Left ventricle myocardium superior (tissue), 1 donor: Measurements from ENCODE around the gene TMEM19. TPM values are rescaled to one million over a fixed set of nuclear protein-coding genes. Genes with fewer than 3 reads are reported as not detected.
A peak's percentile ranks its signal among the peaks of the same experiment; 100 is the strongest.
"Not testable (repeated sequence)": the region's sequence is repeated elsewhere in the genome, so short reads cannot be mapped to it uniquely, and the experiment has no call there.

Experiments used
- ATAC-seq: fragments of 200-7000 bp; cut with Tn5 transposase; one replicate; pipeline ENCODE4 v1.9.1; 2020; ENCODE audit warnings: mild to moderate bottlenecking, moderate library complexity
- DNase-seq: peaks from one replicate; pipeline ENCODE4 v3.0.0-alpha.2; 2020
- intact Hi-C: fragments of 100-400 bp; cut with micrococcal nuclease; formaldehyde crosslinking; loops from one replicate; pipeline ENCODE4 v1.11.0; 2022
- total RNA-seq: library from RNA; stranded (reverse); fragmentation: NEBNext Ultra II Directional; extraction: Animal tissue kit (Norgen Biotek cat#: 25700); gene quantifications from one replicate; pipeline ENCODE4 v1.2.1, GENCODE V29; 2021
- donor health status: DM: no; HTN: yes; CAD: no; lungs with severe emphysema.

TMEM19 gene
- total RNA-seq, 1 donor from 2014 or later = 30.9 TPM

DNA sequence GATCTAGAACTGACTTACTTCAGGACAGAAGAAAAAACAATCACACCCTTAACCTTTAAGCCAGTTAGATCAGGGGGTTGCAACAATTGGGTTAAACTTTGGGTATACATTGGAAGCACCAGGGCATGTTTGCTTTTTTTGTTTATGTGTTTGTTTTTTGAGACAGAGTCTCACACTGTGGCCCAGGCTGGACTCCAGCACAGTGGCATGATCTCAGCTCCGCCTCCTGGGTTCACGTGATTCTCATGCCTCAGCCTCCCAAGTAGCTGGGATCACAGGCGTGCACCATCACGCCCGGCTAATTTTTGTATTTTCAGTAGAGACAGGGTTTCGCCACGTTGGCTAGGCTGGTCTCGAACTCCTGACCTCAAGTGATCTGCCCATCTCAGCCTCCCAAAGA lies 16.3 kb downstream of the TMEM19 start:
- ATAC-seq, intact Hi-C loops, DNase-seq: not testable (repeated sequence)

DNA sequence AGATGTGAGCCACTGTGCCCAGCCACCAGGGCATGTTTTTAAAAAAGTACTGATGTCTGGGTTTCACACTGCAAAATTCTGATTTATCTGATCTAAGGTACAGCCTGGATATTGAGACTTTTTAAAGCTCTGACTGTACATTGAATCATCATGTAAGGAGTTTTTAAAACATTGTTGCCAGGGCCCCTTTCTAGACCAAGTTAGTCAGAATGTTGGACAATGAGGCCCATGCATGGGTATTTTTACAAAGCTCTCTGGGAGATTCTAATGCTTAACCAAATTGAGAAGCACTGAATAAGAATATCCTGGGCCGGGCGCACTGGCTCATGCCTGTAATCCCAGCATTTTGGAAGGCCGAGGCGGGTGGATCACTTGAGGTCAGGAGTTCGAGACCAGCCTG lies 16.7 kb downstream of the TMEM19 start:
- intact Hi-C loops = no loop called here
- ATAC-seq (no peak), DNase-seq (no peak)

DNA sequence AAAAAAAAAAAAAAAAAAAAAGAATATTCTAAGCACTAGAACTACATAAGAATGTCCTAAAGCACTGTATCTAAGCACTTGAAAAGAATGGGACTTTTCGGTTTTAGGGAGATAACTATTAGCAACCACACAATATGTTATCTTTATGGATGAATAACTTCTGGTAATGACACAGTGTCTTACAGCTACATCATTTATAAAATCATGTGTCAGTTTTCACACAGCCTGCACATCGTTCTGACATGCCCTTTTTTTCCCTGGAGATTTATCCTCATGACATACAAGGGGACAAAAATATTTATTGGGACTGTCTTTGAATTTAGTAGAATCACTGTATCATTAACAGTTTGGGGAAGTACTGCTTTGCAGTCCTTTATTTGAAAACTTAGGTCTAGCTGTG lies 17.3 kb downstream of the TMEM19 start:
- DNase-seq = no peak
- no peak for ATAC-seq
- intact Hi-C loops = no loop called here

DNA sequence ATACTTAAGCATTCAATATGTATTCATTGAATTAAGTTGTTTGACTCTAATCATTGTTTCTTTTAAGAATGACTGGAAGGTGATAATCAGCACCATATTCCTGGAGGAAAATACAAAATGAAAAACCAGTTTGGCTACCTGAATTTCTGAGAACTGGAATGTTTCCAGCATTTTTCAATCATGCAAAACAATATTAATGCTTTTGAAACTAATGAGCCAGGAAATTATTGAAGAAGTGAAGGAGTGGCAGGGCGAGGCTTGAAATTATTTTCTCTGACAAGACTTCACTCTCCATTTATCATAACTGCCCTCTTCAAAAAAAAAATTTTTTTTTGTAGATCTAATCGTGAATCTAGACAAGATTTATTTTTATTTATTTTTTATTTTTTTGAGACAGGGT lies 19.0 kb downstream of the TMEM19 start:
- DNase-seq = no peak
- intact Hi-C loops = no loop called here
- no peak for ATAC-seq

DNA sequence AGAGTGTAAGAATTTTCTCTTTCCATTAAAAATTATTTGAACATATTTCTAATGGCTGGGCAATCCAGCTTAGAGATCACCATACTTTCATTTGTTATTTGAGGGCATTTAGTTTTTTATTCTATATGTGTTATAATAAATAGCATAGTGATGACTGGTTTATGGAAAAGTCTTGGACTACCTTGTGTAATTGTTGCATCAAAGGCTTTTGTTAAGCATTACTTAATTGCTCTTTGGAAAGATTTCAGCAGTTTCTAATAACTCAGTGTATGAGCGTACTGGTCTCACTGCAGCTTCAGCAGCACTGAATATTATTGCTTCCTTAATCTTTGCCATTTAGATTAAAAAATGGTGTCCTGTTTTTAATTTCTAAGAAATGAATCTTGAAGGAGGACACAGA lies 22.8 kb downstream of the TMEM19 start:
- DNase-seq (no peak), ATAC-seq (no peak)
- intact Hi-C loops = no loop called here

DNA sequence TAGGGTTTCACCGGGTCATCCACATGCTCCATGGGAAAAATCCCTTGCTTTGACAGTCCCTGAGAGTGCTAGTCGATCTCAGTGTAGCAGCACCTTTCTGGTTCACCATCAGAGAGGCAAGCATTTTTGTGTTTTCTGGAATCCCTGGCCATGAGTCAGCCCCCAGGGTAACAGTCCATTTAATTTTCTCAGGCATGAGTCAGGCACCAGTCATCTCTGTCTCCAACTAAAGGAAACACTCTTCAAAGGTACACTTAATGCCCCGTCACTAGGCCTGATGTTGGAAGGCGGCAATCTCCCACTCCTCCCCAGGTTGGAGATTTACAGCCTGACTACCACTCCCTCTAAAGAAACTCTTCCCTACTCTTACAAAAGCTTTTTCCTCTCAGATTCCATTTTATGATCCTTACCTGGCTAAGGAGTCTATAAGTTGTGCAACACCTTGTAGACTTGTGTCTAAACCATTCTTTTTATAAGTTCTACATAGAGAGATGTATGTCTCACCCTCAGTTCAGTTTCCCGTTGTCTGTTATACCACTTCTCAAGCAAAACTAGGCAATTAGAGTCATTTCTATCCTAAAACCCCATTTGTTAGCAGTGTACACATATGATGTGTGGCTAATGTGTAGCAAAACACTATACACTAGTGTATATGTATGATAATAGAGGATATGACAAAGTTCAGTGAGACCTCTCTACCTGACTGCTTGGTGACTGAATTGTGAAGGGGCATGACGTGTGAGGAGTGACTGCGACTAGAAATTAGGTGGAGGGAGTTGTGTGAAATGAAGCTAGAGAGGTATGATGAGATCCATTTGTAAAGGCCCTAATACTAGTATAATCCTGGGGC lies 24.6 kb downstream of the TMEM19 start:
- intact Hi-C loops = no loop called here
- no peak for ATAC-seq
- no peak for DNase-seq

DNA sequence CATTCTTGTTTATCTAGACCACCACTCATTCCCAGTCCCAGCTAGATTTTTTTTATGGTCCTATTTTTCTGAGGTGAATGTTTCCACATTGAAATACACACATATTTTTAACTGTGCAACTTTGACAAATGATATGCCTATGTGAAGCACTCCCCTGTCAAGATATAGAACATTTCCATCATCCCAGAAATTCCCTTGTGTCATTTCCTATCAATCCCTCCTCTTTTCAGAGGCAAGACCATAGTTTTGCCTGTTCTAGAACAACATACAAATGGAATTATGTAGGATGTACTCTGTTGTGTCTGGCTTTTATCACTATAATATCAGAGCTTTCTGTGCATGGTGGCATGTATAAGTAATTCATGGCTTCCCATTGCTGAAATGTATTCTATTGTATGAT lies 32.7 kb downstream of the TMEM19 start:
- no peak for ATAC-seq
- DNase-seq = no peak
- intact Hi-C loops = no loop called here

DNA sequence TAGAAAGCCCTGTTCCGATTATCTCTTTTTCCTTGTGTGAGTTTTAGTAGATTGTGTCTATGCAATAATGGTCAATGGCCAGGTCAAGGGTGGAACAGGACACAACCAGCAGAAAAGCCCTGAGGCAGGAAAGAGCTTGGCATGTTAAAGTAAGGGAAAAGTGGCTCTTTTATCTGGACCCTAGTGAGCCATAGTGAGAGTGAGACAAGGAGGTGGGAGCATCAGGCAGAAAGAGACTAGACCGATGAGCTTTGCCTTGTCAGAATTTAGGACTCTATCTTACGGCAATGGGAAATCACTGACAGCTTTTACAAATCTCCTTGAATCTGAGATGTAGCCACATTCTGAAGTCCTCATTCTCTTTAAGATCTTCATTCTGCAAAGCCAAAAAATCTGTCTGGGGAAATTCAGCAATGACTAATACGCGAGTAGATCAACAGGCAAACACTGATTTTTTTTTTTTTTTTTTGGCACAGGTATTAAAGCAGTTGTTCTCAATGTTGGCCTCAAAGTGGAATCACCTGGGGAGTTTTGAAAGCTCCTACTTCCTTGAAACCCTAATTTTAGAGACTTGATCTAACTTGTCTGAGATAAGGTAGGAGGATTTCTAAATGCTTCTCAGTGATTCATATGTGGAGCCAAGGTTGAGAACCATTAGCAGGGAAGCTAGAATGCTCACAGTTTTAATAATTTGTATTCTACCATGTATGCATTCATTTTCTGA lies 33.9 kb downstream of the TMEM19 start:
- intact Hi-C loops = no loop called here
- ATAC-seq (no peak), DNase-seq (no peak)

DNA sequence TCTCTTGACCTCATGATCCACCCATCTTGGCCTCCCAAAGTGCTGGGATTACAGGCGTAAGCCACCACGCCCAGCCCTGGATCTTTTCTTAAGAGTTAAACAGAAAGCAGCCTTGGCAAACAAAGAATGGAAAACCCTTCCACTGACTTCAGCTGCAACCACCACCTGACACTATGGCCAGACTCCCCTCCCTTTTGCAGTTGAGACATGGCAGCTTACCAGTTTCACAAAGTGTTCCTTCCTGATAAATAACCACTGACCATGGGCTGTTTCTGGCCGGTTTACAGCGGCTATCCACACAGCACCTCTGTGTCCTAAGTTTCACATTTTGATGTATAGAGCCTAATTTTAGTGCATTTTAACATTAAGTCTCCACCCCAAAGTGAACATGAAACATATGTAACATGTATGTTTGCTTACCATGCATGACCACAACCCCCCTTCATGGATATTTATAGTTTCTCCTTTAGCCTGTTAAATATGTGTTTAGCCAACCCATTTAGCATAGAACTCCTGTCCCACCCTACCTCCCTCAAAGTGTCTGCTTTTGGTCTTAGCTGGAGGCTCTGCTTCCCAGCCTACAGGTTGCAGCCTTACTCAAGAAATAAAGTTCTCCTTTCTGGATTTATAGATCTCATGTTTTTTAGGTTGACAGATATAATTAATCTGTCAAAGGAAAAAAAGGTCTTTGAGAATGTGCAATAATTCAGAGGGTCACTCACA lies 36.1 kb downstream of the TMEM19 start:
- ATAC-seq (peak; percentile 94), DNase-seq (no peak)
- intact Hi-C loops = no loop called here

DNA sequence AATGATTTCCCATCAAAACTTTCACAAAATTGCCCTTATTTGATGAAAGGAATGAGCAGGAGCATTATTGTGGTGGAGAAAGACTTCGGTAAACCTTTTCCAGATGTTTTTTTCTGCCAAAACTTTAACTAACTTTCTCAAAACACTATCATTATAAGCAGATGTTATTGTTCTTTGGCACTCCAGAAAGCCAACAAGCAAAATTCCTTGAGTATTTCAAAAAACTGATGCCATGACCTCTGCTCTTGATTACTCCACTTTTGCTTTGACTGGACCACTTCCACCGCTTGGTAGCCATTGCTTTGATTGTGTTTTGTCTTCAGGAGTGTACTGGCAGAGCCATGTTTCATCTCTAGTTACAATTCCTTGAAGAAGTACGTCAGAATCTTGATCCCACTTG lies 39.1 kb downstream of the TMEM19 start:
- ATAC-seq (no peak), DNase-seq (no peak)
- intact Hi-C loops = no loop called here

DNA sequence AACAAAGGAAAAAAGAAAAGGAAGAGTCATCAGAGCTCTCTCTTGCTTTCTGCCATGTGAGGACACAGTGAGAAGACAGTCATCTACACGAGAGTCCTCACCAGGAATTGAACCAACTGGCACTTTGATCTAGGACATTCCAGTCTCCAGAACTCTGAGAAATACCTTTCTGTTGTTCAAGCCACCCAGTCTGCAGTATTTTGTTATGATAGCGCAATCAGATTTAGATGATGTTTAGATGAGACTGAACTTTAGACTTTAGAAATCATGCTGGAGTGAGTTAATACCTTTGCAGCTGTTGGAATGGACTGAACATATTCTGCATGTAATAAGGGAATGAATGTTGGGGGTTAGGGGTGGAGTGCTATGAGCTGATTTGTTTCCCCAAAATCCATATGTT lies 40.7 kb downstream of the TMEM19 start:
- ATAC-seq = no peak
- intact Hi-C loops = no loop called here
- DNase-seq = no peak

DNA sequence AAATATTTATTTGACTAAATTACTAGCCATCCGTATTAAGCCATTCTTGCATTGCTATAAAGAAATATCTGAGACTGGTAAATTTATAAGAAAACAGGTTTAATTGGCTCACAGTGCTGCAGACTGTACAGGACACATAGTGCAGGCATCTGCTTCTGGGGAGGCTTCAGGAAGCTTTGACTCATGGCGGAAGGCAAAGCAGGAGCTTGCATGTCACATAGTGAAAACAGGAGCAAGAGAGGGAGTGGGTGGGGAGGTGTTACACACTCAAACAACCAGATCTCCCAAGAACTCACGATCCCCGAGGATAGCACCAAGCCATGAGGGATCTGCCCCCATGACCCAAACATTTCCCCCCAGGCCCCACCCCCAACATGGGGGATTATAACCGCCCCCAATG lies 42.1 kb downstream of the TMEM19 start:
- intact Hi-C loops = no loop called here
- ATAC-seq (no peak), DNase-seq (no peak)

DNA sequence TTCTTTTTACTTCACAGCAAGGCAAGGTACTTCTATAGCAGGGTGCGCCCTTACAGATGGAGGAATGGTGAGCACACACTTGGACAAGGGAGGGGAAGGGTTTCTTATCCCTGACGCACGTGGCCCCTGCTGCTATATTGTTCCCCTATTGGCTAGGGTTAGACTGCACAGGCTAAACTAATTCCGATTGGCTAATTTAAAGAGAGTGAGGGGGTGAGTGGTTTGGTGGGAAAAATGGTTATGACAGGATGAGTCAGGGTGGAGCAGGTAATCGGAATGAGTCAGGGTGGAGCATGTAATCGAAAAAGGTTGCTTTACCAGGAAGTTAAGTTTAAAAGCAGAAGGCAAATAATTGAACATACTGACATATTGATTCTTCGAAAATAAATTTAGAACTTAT lies 45.1 kb downstream of the TMEM19 start:
- intact Hi-C loops = no loop called here
- no peak for DNase-seq
- no peak for ATAC-seq

DNA sequence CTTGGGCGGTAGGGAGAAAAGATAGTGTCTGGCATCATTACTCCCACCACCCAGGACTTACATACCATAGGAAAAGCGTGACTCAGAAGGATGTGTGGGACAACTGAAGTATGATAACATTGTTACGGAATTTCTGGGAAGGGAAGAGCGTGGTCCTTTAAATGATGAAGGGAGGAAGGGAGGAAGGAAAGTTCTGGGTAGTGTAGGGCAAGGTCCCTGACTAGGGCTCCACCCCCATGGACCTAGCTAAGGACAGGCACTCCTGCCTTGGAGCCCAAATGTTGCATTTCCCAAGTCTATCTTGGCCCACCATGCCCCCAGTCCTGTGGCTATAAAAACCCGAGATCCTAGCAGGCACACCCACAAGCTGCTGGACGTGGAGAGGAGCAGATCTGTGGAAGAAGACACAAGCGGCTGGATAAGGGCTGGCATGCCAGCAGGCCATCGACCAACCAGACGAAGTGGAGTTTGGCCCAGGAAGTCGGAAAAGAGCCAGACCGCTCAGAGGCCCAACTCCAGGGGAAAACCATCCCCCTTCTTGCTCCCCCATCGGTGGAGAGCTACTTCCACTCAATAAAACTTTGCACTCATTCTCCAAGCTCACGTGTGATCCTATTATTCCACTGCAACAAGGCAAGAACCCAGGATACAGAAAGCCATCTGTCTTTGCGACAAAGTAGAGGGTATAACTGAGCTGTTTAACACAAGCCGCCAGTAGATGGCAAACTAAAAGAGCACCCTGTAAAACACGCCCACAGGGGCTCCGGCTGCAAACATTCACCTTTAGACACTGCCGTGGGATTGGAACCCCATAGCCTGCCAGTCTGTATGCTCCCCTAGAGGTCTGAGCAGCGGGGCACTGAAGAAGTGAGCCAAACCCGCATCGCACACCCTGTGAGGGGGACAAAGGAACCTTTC lies 45.8 kb downstream of the TMEM19 start:
- intact Hi-C loops = no loop called here
- no peak for ATAC-seq
- no peak for DNase-seq

DNA sequence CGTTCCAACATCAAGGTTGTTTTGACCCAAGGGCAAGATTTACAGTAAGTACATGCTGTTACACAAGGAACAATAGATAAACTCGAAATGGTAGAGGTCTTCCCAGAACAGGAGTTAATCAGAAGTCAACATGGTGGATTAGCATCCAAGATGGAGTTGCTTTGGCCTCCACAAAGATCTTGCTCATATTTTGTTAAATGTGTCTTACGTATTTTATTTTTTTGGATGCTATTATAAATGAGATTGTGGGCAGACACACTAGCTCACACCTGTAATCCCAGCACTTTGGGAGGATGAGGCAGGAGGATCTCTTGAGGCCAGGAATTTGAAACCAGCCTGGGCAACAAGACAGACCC lies 46.5 kb downstream of the TMEM19 start:
- intact Hi-C loops = no loop called here
- DNase-seq (no peak), ATAC-seq (no peak)

DNA sequence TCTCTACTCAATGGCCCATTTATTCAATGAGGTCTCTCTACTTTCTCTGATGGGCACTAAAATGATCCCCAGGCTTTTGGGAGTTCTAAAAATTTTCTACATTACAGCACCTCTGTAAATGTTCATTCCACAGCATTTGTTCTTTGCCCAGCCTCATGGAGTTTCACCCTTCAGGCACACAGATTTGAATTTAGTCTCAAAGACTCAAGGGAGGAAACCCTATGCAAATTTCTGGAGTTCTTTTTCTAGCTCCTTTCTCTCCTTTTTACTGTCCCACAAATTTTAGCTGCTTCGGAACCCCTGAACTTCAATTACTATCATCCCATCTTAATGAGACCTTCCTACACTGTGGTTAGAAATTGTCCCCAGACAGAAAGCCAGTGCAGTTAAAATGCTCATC lies 51.3 kb downstream of the TMEM19 start:
- intact Hi-C loops = no loop called here
- DNase-seq = no peak
- no peak for ATAC-seq

DNA sequence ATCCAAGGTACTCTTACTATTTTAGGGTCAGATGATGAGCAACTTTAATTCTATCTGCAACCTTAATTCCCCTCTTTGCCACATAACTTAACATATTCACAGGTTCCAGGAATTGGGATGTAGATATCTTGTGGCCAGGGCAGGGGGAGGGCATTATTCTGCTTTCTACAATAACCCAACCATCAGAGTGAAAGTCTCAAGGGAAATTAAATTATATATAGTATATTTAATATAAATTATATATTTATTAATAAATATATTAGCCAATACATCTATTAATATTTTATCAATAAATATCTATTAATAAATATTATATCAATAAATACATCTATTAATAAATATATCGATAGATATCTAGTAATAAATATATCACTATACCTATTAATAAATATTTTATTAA lies 57.1 kb downstream of the TMEM19 start:
- DNase-seq (no peak), ATAC-seq (no peak)
- intact Hi-C loops = loop anchor here (10.0 kb wide), 1 partner anchor 108 kb away; no protein-coding TSS in a partner anchor

DNA sequence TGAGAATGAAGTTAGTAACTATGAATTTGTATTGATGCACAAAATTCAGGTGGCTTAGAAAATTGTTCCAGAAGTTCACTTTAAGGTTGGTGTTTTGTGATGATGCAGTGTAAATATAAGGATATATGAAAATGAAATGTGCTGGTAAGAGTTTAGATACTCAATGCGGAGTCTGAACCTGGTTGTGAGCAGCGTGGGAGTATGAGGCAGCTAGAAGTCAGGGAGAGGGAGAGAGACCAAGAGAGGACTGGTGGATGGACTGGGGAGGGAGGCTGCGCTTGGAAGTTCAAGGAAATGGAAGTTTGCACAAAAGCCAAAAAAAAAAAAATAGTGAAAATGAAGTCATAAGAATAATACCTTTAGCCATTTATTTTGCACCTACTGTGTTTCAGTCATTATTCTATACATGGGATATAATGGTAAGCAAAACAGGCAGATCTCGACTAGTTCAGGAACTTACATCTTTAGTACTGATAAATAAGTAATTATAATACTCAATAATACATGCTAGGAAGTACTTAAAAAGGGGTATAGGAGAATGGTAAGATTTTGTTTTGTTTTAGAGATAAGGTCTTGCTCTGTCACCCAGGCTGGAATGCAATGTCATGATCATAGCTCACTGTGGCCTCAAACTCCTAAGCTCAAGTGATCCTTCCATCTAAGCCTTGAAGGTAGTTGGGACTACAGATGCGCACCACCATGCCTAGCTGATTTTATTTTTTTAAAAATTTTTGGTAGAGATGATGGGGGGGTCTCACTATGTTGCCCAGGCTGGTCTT lies 58.8 kb downstream of the TMEM19 start:
- ATAC-seq (no peak), DNase-seq (no peak)
- intact Hi-C loops = loop anchor here (5.0 to 10.0 kb wide), 2 partner anchors 110 to 327 kb away; no protein-coding TSS in a partner anchor
